GM12874 (cell line): ENCODE measurements around the gene BCR.

Experiments
- TF ChIP-seq, protein P1 (sequence below): IDR thresholded peaks from 2 replicates; pipeline ENCODE4 v1.5.1; 2011; ENCODE audit warnings: low read depth, mild to moderate bottlenecking, control low read depth, low read length, moderate library complexity; ENCODE audit not compliant: insufficient read depth

The BCR gene

DNA sequence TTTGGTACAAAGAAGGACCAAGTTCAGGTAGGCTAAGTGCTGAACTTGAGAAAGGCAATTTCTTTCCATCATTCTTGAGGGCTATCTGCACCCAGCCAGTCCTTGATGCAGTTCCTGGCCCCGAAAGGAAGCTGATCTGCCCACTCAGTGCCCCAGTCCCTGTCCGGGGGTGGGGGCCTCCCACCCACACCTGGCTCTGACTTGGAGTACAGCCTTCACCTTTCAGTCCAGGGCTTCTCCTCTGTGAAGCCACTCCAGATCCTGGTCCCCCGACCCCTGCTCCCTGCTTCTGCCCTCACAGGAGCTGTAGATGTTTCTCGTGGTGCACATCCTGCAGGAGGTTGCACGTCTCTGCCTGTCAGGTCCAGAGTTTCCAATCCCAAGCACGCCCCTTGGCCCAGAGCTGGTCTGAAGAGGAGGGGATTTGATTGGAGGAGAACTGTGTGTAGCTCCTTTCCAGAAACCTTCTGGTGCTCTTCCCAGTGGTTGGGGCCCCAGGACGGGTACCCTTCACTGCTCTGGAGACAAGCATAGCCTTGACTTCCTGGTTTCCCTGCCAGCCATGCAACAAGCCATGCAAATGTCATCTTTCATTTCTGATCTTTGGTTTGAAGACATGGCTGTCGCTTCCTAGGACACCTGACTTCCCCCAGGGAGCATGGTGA, 75.3 kb downstream of the BCR start:
- TF ChIP-seq, protein P1, sequence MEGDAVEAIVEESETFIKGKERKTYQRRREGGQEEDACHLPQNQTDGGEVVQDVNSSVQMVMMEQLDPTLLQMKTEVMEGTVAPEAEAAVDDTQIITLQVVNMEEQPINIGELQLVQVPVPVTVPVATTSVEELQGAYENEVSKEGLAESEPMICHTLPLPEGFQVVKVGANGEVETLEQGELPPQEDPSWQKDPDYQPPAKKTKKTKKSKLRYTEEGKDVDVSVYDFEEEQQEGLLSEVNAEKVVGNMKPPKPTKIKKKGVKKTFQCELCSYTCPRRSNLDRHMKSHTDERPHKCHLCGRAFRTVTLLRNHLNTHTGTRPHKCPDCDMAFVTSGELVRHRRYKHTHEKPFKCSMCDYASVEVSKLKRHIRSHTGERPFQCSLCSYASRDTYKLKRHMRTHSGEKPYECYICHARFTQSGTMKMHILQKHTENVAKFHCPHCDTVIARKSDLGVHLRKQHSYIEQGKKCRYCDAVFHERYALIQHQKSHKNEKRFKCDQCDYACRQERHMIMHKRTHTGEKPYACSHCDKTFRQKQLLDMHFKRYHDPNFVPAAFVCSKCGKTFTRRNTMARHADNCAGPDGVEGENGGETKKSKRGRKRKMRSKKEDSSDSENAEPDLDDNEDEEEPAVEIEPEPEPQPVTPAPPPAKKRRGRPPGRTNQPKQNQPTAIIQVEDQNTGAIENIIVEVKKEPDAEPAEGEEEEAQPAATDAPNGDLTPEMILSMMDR = no peak

DNA sequence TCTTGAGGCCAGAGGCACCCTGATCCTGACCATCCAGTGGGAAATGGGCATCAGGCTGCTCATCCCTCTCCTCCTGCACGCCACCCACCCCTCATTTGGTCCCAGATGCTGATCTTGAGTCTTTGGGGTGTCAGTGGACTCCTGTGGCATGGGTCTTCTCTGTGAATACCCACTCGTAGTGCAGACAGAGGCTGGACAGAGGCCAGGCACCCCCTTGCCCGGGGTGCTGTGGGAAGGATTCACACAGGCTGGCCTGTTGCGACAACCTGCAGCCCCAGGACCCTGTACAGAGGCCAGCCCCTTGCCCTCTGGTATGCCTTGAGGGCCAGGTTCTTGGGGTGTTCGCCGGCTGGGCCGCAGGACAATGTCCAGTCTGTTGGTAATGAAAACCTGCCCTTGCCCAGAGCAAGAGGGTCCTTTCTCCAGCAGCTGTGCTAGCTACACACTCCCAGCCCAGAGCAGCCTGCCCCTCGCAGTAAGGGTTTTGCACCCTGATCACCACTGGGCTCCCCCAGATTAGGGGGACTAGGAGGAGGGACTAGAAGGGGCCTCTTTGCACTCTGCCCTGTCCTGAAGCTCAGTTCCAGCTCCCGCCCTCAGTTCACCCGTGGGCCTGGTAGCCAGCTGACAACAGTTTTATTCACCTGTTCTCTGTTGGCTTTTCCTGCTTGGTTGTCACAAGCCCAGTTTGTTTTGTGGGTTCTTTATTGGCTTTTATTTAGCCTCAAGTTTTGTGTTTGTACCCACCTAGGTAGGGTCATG, 76.0 kb downstream of the BCR start:
- TF ChIP-seq, protein P1 = no peak

DNA sequence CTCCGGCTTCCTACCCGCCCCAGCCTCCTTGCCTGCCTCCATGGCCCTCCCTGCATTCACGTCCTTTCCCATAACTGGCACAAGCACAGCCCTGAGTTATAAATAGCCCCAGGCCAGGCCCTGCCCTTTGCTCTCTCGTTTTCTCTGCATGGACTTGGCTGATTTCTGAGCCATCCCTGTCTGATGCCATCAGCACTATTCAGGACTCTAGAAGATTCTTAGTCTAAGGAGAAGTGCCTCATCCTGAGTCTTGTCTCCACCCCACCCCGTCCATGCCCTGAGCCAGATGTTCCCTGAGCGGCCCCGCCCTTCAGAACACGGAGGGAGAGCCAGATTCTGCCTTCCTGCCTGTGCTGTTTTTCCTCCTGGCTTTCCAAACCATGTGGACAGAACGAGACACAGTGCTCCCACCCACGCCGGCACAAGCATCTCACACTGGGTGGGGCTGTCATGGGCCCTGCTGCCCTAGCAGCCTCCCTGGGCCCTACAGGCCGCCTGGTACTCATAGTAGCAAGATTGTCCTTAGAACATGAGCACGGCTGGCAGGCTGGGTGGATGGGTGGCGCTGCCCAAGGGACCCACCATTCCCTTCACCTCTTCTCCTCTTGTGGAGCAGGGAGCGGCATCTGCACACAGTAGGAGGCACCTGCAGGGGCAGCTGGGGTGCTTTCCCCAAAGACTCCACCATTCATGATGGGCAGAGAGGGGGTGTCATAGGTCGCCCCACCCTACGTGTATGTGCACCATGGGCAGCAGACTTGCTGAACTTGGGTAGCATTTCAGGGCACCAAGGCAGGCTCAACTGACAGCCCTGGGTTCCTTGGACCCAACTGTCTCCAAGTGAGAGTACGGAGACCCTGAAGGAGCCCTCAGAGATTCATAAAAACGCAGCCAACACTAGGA, 76.9 kb downstream of the BCR start:
- TF ChIP-seq, protein P1 = no peak

DNA sequence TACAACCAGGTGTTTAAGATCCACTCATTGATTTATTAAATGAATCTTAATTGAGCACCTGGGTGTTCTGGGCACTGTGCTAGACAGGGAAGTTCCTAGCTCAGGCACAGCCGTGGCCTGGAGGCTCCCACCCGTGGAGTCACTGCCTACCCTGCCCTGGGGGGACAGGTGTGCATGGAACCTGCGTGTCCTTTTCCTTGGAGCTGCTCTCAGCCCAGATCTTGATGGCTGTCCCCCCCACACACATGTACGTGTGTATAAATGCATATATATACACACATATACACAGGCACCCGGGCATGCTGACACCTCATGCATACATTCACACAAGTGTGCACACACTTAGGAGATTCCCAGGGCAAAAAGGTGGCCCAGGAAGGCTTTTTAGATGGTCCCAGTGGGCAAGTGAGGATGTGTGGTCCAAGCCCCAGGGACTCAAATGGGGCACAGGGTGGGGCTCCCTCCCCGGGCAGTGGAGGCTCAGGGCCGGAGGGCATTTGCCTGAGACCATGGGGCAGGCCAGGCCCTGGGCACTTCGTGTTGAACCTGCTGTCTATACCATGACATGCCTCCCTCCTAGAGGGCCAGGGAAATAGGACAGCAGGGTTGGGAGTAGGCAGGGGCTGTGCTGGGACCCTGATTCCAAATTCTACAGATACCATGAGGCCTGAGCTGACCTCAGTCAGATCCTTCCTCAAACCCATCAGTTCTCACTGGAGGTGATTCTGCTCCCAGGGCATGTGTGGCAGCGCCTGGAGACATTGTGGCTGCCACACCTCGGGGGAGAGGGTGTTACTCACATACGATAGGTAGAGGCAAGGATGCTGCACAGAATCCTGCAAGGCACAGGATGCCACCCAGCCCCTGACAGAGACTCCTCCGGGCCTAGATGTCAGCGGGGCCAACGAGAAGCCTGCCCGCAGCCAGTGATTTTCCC, 77.8 kb downstream of the BCR start:
- TF ChIP-seq, protein P1 = no peak

DNA sequence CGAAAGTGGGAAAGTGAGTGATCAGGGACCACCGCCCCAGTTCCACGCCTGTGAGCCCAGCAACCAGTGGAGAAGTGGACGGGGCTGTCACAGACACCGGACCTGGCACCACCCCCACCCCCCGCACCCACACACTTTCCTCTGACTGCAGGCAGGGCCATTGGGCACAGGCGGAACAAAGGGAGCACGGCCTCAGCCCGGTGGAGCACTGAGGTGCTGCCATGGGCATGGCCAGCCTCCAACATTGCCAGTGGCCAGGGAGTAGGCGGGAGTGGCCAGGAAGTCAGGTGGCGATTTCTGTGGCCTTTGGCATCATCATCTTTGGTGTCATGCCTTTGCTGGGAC, 78.5 kb downstream of the BCR start:
- TF ChIP-seq, protein P1 = no peak

DNA sequence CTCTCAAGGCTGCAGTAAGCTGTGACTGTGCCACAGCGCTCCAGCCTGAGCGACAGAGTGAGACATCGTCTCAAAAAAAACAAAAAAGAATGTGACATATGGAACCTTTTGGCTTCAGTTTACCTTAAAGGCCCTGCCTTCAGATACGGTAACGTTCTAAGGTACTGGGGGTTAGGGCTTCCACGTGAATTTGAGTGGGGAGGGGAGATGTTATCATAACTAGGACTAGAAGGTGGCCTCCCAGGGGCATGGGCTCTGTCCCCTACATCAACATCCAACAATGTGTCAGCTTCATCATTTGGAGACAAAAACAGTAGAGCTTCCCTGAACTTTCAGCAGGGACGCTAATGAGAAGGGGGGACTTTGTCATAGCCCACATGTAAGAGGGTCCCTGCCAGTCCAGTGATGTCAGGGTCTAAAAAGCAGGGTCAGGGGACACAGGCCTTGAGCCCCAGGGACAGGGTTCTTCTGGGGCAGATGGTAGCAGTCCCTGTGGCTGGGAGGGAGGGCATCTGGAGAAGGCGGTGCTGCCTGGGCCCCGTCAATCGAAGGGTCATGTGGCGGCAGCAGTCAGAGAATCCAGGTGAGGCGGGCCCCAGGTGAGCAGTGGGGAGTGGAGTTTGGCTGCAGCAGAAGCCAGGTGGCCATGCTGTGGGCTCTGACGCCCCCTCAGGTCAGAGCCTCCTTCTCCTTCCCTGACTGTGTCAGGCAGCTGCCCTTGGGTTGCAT, 79.8 kb downstream of the BCR start:
- TF ChIP-seq, protein P1 = no peak
